Measurements from ENCODE around the gene PLCH2. TPM values are rescaled to one million over a fixed set of nuclear protein-coding genes. Genes with fewer than 3 reads are reported as not detected.

The PLCH2 gene
- total and polyA plus RNA-seq, 2 of the 13 experiments (the other 11 are each of a cell fraction or from before 2014, with no cell fraction given): 0.15 to 0.67 TPM

DNA sequence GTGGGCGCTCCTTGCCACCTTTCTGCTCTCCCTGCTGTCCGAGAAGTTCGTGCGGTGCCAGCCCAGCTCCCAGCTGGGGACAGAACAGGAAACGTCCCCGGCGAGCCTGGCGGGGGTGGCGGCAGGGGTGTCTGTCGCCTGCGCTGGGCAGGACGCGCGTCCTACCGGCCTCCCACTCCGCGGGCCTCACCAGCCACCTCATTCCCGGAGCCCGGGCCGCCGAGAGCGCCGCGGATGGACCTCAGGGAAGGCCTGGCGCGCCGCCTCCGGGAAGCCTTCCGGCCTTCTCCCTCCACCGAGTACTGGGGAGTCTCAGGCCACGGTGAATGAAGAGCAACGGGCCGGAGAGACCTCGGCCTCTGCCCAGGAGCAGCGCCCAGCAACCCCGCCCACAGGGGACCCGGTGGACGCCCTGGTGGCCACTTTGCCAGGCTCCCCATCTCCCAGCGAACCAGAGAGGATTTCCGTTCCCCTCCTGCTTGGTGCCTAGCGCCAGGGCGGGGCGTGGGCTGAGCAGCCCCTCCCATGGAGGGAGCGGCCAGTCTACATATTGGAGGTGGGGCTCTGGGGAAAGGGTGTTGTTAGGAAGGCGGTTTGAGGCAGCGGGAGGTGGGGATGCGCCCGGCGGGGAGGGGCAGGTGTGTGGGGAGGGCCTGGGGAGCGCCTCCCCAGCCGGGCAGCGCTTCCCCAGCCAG, 70.6 kb downstream of the PLCH2 start (continued):
- TF ChIP-seq ASH2L (IDR thresholded peaks at IDR 0.05; ENCODE audit: insufficient read length, low read depth, low read length) (no peak), CEBPG (CRISPR knock-in tag; IDR thresholded peaks at IDR 0.05) (no peak), ZNF225 (CRISPR knock-in tag; IDR thresholded peaks at IDR 0.05) (no peak; the same call in 1 of the 2 replicates), KDM5B (CRISPR knock-in tag; IDR thresholded peaks at IDR 0.05; ENCODE audit: borderline replicate concordance) (peak; percentile 21; the same call in 1 of the 2 replicates), SMAD3 (CRISPR knock-in tag; IDR thresholded peaks at IDR 0.05) (no peak), NONO (IDR thresholded peaks at IDR 0.05) (no peak), NONO (CRISPR knock-in tag; conservative IDR thresholded peaks at IDR 0.05) (peak; percentile 71), SIN3B (IDR thresholded peaks at IDR 0.05; ENCODE audit: low read length) (no peak), ZNF619 (CRISPR knock-in tag; IDR thresholded peaks at IDR 0.05) (no peak), REPIN1 (CRISPR knock-in tag; IDR thresholded peaks at IDR 0.05; ENCODE audit: borderline replicate concordance, low read depth) (no peak; the same call in 1 of the 2 replicates), HDAC1 (CRISPR knock-in tag; IDR thresholded peaks at IDR 0.05) (peak; percentile 79), ZNF329 (CRISPR knock-in tag; IDR thresholded peaks at IDR 0.05; ENCODE audit: low read depth) (0 out of 2 replicates have a peak, but pooled peaks have one; percentile 15), LCORL (IDR thresholded peaks at IDR 0.05) (no peak), LCORL (CRISPR knock-in tag; IDR thresholded peaks at IDR 0.05) (peak; percentile 10; the same call in 1 of the 2 replicates), NFIC (IDR thresholded peaks at IDR 0.05; ENCODE audit: low read length) (no peak), TRIM24 (CRISPR knock-in tag; IDR thresholded peaks at IDR 0.05) (no peak), ZNF777 (CRISPR knock-in tag; IDR thresholded peaks at IDR 0.05) (0 out of 2 replicates have a peak, but pooled peaks have one; percentile 7), ZNF10 (CRISPR knock-in tag; IDR thresholded peaks at IDR 0.05; ENCODE audit: borderline replicate concordance, low read depth) (no peak), ZNF326 (CRISPR knock-in tag; IDR thresholded peaks at IDR 0.05; ENCODE audit: borderline replicate concordance) (no peak), ZBTB1 (CRISPR knock-in tag; IDR thresholded peaks at IDR 0.05; ENCODE audit: borderline replicate concordance) (no peak)
- TF ChIP-seq, protein P1, sequence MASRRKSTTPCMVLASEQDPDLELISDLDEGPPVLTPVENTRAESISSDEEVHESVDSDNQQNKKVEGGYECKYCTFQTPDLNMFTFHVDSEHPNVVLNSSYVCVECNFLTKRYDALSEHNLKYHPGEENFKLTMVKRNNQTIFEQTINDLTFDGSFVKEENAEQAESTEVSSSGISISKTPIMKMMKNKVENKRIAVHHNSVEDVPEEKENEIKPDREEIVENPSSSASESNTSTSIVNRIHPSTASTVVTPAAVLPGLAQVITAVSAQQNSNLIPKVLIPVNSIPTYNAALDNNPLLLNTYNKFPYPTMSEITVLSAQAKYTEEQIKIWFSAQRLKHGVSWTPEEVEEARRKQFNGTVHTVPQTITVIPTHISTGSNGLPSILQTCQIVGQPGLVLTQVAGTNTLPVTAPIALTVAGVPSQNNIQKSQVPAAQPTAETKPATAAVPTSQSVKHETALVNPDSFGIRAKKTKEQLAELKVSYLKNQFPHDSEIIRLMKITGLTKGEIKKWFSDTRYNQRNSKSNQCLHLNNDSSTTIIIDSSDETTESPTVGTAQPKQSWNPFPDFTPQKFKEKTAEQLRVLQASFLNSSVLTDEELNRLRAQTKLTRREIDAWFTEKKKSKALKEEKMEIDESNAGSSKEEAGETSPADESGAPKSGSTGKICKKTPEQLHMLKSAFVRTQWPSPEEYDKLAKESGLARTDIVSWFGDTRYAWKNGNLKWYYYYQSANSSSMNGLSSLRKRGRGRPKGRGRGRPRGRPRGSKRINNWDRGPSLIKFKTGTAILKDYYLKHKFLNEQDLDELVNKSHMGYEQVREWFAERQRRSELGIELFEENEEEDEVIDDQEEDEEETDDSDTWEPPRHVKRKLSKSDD (CRISPR knock-in tag; IDR thresholded peaks at IDR 0.05; ENCODE audit: low read depth): no peak
- TF ChIP-seq, protein P2, sequence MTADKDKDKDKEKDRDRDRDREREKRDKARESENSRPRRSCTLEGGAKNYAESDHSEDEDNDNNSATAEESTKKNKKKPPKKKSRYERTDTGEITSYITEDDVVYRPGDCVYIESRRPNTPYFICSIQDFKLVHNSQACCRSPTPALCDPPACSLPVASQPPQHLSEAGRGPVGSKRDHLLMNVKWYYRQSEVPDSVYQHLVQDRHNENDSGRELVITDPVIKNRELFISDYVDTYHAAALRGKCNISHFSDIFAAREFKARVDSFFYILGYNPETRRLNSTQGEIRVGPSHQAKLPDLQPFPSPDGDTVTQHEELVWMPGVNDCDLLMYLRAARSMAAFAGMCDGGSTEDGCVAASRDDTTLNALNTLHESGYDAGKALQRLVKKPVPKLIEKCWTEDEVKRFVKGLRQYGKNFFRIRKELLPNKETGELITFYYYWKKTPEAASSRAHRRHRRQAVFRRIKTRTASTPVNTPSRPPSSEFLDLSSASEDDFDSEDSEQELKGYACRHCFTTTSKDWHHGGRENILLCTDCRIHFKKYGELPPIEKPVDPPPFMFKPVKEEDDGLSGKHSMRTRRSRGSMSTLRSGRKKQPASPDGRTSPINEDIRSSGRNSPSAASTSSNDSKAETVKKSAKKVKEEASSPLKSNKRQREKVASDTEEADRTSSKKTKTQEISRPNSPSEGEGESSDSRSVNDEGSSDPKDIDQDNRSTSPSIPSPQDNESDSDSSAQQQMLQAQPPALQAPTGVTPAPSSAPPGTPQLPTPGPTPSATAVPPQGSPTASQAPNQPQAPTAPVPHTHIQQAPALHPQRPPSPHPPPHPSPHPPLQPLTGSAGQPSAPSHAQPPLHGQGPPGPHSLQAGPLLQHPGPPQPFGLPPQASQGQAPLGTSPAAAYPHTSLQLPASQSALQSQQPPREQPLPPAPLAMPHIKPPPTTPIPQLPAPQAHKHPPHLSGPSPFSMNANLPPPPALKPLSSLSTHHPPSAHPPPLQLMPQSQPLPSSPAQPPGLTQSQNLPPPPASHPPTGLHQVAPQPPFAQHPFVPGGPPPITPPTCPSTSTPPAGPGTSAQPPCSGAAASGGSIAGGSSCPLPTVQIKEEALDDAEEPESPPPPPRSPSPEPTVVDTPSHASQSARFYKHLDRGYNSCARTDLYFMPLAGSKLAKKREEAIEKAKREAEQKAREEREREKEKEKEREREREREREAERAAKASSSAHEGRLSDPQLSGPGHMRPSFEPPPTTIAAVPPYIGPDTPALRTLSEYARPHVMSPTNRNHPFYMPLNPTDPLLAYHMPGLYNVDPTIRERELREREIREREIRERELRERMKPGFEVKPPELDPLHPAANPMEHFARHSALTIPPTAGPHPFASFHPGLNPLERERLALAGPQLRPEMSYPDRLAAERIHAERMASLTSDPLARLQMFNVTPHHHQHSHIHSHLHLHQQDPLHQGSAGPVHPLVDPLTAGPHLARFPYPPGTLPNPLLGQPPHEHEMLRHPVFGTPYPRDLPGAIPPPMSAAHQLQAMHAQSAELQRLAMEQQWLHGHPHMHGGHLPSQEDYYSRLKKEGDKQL (CRISPR knock-in tag; IDR thresholded peaks at IDR 0.05; ENCODE audit: low read depth): no peak
- TF ChIP-seq, protein P3, sequence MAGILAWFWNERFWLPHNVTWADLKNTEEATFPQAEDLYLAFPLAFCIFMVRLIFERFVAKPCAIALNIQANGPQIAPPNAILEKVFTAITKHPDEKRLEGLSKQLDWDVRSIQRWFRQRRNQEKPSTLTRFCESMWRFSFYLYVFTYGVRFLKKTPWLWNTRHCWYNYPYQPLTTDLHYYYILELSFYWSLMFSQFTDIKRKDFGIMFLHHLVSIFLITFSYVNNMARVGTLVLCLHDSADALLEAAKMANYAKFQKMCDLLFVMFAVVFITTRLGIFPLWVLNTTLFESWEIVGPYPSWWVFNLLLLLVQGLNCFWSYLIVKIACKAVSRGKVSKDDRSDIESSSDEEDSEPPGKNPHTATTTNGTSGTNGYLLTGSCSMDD (CRISPR knock-in tag; IDR thresholded peaks at IDR 0.05): no peak

All from HepG2 (cell line).